ENCODE data around the gene SHISAL1.

The SHISAL1 gene

DNA sequence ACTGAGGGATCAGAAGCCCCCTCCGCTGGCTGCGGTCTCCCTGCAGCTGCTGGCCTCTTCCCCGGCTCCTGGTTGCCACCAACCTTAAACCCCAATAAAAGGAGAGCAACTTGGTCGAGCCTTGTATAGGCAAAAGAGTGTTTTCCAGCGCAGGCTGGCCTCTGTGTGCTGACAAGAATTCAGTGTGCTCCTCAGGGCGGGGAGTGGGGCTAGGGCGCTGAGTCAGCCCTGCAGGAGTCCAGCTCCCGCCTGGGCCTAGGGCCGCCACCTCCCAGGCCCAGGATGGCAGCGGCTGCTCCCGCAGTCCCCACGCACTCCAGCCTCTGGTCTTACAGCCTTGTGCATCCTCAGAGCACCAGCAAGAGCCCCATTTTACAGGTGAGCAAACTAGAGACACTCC, at the start of gene SHISAL1:
SHISAL1 (minus strand) TSS at position 186 of the 400 bp plus-strand sequence. CDS start 12,006 bp downstream, outside the sequence.
- DNase-seq: no peak

DNA sequence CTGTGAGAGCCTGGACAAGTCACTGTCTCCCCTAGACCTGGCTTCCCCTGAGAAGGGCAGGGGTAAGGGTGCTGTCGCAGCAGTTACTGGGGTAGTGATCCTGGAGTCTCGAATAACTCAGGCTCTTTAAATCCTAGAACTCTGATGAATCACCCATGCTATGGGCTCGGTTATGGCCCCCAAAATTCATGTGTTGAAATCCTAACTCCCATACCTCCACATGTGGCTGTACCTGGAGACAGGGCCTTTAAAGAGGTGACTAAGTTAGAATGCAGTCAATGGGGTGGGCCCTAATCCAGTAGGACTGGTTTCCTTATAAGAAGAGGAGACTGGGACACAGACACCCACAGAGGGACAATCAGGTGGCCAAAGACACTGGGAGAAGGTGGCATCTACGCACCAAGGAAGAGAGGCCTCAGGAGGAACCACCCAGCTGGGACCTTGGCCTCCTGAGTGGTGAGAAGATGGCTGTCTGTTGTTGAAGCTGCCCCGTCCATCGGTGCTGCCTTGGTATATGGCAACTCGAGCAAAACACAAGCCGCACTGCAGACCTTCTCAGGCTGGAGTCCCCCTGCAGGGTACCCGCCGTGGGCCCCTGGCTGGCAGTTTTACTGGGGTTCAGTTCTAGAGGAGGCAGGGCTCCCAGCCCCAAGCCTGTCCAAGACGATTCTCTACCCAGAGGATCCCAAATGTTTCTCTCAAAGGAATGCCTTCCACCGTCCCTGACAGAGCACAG, 48.8 kb upstream of the SHISAL1 start:
- DNase-seq: no peak

DNA sequence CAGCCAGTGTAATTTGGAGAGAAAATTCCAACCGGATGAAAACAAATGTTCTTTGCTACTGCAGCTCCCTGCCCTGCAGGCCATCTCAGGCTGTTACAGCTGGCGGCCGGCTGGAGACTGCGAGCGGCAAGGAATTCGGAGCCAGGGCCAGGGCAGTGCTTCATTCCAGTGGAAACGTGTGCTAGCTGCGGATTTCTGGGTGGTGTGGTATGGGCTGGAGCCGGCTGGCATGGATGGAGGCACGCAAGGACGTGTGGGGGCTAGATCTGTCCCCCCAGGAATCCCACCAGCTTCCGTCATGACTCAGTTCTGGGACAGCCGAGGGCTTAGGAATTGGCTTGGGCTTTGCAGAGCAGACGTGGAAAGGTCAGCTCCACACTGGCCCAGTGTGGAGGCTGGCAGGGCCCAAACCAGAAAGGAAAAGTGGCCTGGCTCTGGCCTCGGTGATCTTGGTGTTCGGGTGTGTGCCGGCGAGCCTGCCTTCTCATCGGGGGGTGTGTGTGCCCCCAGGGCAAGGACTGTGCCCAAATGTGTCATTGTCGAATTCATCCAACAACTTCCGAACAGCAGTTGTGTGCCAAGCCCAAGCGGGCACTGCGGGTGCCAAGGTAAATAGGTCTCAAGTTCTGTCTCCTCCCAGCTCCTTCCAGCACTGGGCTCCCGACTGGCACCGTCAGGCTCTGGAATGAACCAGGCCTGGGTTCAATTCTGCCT, 48.1 kb upstream of the SHISAL1 start:
- no peak for DNase-seq

DNA sequence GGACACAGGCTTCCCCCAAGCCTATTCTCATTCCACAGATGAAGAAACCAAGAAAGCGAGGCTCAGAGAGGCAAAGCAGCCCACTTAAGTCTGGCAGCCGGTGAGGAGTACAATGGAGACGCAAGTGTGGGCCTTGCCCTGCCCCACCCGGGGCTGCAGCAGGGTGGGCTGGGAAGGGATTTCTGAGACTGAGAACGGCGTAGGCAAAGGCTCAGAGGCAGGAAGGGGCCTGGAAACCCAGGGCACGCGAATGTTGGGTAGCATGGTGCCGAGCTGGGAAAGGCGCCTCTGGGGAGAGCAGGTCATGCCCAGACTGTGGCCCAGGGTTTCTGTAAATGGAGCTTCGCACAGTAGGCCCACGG, 47.5 kb upstream of the SHISAL1 start:
- DNase-seq: no peak

DNA sequence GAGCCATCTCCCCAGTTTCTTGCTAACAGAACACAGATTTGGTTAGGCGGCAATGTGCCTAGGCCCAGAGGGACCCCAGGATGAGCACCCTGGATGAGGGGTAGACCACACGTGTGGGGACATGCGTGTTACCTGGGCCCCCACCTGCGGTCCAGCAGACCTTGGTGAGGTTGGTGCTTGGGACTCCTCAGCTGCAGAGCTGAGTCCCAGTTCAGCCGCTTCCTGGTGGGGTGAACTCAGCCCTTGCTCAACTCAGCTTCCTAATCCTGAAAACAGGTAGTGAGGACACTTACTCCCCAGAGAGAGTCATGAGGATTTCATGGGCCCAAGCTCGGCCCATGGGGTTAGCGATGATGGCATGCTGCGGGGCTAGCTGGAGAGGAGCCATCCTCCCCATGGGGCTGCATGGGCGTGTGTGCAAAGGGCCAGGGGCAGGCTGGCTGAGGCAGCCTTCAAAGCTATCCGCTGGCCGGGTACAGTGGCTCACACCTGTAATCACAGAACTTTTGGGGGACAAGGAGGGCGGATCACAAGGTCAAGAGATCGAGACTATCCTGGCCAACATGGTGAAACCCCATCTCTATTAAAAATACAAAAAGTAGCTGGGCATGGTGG, 46.9 kb upstream of the SHISAL1 start:
- no peak for DNase-seq

DNA sequence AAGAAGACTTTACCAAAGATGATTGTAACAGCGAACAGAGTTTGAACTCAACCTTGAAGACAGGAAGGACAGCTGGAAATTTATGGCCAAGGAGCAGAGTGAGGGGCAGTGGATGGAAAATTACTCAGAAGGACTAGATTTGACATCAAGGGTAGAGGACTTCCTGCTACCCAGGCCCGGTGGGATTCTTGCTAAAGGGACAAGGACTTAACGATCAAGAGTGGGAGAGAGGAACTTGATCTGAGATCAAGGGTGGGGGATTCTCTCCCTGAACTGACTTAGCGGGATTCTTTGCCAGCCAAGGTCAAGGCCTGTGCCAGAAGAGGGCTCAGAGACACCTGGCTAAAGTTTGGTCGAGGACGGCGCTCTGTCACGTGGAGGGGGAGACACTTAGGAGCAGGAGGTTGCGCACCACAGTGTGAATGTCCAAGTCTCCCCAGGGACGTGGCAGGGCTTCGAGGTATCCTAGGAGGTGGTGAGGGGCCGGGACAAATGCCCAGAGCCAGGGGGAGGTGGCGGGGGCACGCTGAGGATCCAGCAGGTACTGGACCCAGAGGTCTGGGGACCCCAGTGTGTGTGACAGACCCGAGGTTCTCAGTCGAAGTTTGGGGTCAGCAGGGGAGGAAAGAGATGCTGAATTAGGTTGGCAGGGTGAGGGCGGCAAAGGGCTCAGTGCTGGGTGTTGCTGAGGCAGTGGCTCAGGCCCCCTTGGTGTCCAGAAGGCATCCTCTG, 46.1 kb upstream of the SHISAL1 start:
- DNase-seq: no peak

DNA sequence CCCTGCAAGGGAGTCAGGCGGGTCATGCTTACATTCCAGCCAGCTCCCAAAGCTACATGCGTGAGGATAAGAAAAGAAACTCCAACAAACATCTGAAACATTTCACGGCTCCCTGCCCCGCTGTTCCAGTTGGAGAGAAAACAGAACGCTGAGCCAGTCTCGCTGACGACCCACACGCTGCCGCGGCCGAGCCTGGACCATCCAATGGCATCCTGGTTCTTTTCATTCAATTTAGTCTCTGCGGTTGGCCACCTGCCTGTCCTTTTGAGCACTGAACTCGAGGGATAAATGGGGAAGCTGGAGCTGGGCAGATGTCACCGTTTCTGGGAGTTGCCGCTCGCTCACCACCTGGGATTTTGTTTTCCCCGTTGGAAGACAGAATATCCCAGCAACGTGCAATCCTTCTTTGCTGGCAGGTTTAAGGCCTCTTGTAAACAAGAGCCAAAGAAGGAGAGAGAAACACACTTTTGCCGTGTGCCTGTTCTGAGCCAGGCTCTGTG, 45.3 kb upstream of the SHISAL1 start:
- DNase-seq: no peak

DNA sequence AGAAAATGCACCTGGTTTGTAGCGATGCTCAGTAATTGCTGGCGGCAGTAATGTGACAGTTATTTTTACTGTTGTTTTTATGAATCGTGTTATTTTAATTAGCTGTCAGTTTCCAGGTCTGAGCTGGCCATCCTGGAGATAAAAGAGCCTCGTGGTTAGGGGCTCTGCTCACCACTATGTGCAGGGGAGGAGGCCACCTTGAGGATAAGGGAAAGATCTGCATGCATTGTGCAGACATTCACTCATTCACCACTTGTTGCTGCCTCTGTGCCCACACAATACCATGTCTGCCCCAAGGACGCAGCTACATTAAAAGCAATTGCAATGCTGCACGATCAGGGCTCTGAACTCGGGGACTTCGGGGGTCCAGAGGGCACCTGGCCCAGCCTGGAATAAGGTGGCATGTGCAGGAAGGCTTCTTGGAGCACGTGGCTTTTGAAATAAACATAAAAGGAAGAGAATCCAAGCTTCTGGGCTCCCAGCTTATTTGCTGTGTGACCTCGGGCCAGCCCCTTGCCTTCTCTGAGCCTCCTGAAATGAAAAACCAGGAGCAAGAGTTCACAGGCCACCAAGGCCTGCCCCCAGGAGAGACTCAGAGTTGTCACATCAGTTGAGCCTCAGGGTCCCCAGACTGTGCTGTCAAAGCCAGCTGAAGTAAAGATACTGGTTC, 44.7 kb upstream of the SHISAL1 start:
- peak; percentile 16 for DNase-seq

DNA sequence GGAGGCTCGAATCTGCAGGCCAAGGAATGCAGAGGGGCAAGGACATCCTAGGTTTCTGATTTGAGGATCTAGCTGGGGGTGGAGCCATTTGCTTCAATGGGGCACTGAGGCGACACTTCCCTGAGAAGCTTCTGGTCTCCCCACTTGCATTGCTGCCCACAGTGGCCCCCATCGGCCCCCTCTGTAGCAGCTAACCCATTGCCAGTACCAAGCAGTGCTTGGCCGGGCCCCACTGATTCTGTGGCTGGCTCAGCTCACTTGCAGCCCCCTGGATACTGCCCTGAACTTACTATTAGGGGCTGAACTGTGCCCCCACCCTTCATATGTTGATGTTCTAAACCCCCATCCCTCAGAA, 42.9 kb upstream of the SHISAL1 start:
- no peak for DNase-seq

DNA sequence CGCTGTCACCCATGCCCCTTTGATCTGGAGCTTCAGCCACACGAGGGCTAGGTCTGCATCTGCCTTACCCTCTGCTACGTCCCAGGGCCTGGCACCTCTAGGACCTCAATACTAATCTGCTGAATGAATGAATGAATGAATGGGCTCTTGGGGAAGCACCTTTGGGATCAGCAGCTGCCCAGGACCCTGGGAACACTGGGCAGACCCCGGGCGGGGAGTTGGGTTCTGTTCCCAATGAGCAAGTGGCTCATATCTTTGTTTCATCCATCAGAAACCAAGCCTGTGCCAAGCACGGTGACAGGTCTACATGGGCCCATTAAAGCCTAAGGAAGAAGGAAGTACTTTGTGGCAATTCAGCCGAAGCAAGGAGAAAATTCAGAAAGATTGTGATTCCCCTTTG, 41.5 kb upstream of the SHISAL1 start:
- DNase-seq: no peak

DNA sequence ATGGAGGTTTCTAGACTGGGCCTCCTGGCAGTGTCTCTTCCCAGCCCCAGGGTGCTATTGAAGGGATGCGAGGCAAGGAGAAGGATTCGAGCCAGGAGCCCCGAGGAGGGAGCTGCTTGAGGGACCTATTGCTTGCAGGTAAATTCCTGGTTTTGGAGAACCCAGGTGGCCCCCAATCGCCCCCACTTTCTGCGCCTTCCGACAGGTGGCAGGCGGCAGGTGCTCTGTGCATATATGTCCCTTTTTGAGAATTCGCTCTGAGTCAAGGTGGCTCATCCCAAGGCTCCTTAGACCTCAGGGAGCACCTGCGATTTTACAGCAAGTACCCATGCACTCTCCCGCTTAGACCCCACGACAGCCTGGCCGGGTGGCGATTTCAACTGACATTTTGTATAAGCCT, 40.3 kb upstream of the SHISAL1 start:
- no peak for DNase-seq

DNA sequence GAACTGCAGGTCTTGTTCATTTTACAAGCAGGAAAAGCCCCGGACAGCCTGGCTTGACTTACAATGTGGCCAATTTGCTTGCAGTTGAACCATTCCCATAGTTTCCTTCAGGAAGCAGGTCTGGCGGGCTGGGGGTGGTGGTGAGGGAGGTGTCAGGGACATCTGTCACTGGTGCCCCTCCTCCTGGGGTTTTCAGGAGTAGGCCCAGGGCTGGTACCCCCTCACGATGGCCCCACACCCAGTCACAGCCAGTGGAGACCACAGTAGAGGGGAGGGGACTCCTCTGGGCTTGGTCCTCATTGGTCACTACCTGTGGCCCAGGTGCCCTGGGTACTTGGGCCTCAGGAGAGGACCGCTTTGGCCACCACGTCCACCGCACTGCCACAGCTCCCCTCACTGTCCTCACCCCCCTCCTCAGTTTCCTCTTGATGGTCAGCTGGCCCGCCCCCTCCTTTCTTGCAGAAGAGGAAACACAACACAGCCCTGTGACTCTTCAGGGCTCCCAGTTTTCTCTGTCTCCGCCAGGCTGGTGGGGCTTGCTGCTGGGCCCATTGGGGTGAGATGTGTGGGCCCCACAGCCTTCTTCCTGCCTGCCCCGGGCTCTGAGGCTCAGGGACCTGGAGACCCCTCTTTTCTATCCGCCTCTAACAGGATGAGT, 39.8 kb upstream of the SHISAL1 start:
- no peak for DNase-seq

DNA sequence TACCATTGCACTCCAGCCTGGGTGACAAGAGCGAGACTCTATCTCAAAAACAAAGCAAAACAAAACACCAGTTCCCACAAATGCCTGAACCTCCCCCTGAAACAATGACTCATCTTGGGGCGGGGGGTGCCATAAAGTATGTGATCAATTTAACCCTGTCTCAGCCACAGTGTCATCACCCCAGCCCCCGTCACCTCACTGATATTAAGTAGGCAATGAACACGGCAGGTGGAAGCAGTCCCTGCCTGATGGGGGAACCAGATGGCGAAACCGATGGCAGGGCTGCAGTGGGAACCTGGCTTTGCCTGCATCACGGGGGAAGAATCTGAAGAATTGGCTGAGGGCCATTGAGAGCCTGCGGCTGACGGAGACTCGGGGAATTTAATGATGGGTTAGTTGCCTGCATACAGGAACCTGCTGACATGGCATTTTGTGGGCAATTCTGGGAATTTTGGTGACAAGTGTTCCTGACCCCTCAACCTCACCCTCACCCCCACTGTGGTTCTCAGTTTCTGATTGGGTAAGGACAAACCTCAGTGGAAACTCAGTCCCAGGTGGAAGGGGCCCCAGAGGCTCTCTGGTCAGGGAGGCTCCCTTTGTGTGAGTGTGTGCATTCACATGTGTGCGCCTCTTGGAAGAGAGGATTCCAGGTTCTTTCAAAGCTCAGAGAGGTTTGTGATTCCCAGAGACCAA, 39.1 kb upstream of the SHISAL1 start:
- DNase-seq: no peak

DNA sequence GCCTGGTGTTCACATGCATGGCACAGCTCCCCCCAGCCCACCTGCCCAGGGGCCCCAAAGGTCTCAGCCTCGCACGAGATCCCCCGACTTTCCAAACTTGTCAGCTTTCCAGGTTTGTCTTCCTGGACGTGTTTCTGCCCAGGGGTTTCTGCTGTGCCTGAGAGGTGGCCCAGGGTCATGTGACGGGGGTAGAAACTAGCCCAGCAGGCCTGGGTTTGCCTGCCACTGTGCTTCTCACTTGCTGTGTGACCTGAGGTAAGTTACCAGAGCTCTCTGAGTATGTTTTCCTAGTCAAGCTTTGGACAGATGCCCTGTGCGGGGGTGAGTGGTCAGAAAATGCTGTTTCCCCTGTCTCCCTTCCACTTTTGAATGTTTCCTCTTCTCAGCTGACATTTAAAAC, 38.3 kb upstream of the SHISAL1 start:
- DNase-seq: no peak

DNA sequence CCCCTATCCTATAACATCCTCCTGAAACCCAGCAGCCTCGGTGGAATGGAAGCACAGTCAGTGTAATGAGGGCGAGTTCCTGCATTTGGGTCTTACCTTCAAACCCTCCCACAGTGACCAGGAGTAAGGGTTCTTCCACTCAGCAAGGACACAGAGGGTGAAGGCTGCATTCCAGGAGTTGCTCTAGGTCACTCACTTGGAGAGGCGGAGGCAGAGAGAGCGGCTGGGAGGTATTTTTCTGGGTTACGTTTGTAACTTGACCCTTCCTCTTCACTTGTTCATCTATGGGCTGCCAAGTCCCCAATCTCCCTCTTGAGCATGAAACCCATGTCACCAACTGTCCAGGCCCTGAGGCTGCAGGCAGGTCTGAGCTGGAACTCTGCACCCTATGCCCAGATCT, 36.8 kb upstream of the SHISAL1 start:
- DNase-seq: no peak

DNA sequence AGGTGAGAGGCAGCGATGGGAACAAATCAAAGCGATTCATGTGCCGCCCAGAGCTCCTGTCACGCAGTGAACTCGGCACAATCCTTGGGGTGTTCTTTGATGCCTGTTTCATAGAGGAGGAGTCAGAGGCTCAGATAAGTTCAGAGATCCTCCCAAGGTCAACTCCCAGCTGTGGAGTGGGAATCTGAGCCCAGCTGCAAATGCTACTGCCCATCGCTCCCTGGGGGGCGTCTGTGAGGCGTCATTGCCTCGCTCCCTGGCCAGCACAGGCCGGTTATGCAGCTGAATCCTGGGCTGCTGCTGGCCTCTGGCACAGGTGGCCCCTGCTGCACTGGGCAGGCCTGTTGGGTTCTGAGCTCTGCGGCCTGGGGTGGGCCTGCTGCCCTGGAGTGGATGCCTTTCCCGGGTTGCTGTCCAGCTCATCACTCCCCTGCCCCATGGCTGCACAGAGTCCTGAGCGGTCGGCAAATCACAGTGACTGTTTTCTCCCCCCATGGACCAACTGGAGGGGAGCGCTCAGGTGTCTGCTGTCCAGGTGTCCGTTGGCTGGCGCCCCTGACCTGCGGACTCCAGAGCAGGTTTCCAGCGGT, 36.3 kb upstream of the SHISAL1 start:
- no peak for DNase-seq

DNA sequence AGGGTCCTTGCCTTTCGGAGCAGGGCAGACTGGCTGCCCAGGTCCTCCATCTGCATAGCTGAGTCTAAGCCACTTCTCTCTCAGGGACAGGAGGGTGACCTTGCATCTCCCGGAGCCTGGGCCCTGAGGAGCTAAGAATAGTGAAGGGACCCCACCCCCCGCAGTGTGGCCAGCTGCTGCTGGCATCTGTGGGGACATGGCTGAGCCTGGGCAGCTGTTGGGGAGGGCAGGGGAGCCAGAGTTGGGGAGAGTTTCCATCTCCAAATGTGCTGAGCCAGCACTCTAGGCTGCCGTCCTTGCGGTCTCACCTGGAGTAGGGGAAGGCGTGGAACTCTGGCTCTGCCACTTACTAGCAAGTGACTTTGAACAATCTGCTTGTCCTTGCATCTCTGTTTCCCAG, 34.8 kb upstream of the SHISAL1 start:
- no peak for DNase-seq

DNA sequence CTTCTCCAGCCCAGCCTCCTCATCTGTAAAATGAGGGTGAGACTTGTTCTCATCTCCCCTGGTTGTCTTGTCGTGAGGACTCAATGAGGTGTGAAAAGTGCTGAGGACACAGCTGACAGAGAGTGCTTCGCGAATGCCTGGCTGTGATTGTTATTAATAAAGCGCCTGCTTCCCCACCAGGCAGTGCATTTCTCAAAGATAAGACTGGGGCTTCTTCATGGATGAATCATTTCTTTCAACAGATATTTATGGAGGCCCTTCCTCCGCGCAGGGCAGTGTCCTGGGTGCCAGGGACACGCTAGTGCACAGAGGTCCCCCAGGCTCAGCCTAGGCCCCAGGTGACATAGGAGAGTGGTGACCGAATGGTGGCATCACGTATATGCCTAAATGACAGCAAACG, 34.3 kb upstream of the SHISAL1 start:
- DNase-seq: no peak

DNA sequence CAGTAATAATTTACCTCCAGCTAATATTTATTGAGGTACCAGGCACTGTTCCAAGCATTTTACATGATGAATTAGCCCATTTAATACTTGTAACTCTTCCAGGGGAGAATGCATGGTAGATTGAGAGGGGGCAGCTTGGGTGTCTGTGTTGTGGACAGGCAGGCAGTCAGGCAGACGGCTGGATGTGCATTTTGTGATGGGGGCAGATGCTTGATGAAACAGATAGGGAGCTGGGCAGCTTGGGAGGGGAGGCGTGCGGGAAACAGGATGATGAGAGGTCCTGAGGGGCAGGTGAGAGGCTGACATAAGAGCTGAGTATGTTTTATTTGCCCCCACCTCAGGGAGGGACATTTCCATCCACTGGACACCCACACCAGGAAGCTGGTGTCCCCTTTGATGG, 33.1 kb upstream of the SHISAL1 start:
- no peak for DNase-seq

DNA sequence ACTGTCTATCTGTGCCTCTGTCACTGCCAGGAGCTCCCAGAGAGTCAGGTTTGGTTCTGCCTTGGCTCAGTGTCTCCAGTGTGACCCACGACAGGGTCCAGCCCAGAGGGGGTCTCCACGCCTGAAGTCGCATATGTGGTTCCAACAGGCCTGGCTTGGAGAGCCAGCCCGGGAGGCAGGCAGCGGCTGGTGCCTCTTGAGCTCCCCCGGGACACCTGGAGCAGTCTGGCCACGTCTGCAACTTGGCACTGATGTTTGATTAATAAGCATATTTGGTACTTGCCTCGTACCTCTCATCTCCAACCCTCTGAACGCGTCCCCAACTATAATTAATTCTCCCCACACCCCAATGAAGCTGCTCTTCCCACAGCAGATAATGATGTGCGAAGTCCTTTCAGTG, 31.7 kb upstream of the SHISAL1 start:
- no peak for DNase-seq

DNA sequence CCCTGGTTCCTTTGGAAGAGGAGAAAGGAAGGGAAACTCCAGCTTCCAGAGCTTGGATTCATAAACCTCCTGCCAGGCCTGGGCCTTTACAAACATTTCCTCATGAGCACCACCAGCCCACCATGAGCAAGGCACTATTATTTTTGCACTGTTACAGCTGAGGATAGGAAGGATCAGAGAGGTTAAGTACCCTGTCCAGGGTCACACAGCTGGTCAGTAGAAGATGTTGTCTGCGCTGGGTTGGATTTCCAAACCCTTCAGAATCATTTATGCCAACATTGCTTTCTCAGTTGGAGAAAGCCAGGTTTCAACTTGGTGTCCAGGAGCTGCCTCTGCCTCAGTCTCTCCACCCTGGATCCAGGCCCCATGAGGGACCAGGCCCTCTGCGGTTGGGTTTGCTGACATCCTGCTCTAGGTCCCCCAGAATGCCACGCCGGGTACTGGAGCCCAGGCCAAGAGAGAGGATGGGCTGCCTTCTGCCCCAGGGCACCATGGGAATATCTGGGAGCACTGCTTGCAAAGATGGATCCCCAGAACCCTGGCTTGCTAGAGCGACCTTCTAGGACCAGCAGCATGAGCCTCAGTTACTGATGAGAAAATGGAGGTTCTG, 29.7 kb upstream of the SHISAL1 start:
- no peak for DNase-seq
